Stromal cell of bone marrow (primary cell): Measurements from ENCODE around the gene CSTPP1.
"Not testable (repeated sequence)": the region's sequence is repeated elsewhere in the genome, so short reads cannot be mapped to it uniquely, and the experiment has no call there.

Experiments used
- DNase-seq: peaks from one replicate; pipeline ENCODE4 v3.0.0-alpha.2; 2012; ENCODE audit warnings: low read depth

The CSTPP1 gene

GRCh38 chr11:46991391-46991790, 54.8 kb downstream of the CSTPP1 start:
- DNase-seq = no peak

- not testable (repeated sequence) for DNase-seq
Observed at GRCh38 chr11:46992386-46992785, 55.8 kb downstream of the CSTPP1 start.

GRCh38 chr11:46997796-46998195, 61.2 kb downstream of the CSTPP1 start:
- not testable (repeated sequence) for DNase-seq

- DNase-seq = no peak
Observed at GRCh38 chr11:46999217-46999616, 62.7 kb downstream of the CSTPP1 start.

- no peak for DNase-seq
Observed at GRCh38 chr11:47000033-47000432, 63.5 kb downstream of the CSTPP1 start.

GRCh38 chr11:47001781-47002181, 65.2 kb downstream of the CSTPP1 start:
- no peak for DNase-seq

GRCh38 chr11:47002390-47002789, 65.8 kb downstream of the CSTPP1 start:
- no peak for DNase-seq

GRCh38 chr11:47003180-47003877, 66.8 kb downstream of the CSTPP1 start:
- no peak for DNase-seq

GRCh38 chr11:47004595-47005033, 68.1 kb downstream of the CSTPP1 start:
- peak; percentile 97 for DNase-seq

- no peak for DNase-seq
Observed at GRCh38 chr11:47005441-47005840, 68.9 kb downstream of the CSTPP1 start.

- no peak for DNase-seq
Observed at GRCh38 chr11:47007579-47007978, 71.0 kb downstream of the CSTPP1 start.

GRCh38 chr11:47010179-47010578, 73.6 kb downstream of the CSTPP1 start:
- DNase-seq = no peak

GRCh38 chr11:47014097-47014496, 77.5 kb downstream of the CSTPP1 start:
- DNase-seq = no peak

GRCh38 chr11:47018637-47019036, 82.1 kb downstream of the CSTPP1 start:
- DNase-seq = no peak

- no peak for DNase-seq
Observed at GRCh38 chr11:47020793-47021526, 84.4 kb downstream of the CSTPP1 start.

- DNase-seq = no peak
Observed at GRCh38 chr11:47021527-47021818, 84.9 kb downstream of the CSTPP1 start.

GRCh38 chr11:47021965-47022364, 85.4 kb downstream of the CSTPP1 start:
- DNase-seq = no peak

GRCh38 chr11:47028195-47029093, 91.9 kb downstream of the CSTPP1 start:
- no peak for DNase-seq

GRCh38 chr11:47033439-47033838, 96.9 kb downstream of the CSTPP1 start:
- DNase-seq = no peak

- DNase-seq = no peak
Observed at GRCh38 chr11:47034091-47034490, 97.5 kb downstream of the CSTPP1 start.

- DNase-seq = no peak
Observed at GRCh38 chr11:47035108-47035507, 98.5 kb downstream of the CSTPP1 start.

GRCh38 chr11:47044119-47044518, 107.6 kb downstream of the CSTPP1 start:
- DNase-seq = no peak

- no peak for DNase-seq
Observed at GRCh38 chr11:47047972-47048371, 111.4 kb downstream of the CSTPP1 start.
